ENCODE data around the gene RALGPS2.

Gene RALGPS2, protein sequence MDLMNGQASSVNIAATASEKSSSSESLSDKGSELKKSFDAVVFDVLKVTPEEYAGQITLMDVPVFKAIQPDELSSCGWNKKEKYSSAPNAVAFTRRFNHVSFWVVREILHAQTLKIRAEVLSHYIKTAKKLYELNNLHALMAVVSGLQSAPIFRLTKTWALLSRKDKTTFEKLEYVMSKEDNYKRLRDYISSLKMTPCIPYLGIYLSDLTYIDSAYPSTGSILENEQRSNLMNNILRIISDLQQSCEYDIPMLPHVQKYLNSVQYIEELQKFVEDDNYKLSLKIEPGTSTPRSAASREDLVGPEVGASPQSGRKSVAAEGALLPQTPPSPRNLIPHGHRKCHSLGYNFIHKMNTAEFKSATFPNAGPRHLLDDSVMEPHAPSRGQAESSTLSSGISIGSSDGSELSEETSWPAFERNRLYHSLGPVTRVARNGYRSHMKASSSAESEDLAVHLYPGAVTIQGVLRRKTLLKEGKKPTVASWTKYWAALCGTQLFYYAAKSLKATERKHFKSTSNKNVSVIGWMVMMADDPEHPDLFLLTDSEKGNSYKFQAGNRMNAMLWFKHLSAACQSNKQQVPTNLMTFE

DNA sequence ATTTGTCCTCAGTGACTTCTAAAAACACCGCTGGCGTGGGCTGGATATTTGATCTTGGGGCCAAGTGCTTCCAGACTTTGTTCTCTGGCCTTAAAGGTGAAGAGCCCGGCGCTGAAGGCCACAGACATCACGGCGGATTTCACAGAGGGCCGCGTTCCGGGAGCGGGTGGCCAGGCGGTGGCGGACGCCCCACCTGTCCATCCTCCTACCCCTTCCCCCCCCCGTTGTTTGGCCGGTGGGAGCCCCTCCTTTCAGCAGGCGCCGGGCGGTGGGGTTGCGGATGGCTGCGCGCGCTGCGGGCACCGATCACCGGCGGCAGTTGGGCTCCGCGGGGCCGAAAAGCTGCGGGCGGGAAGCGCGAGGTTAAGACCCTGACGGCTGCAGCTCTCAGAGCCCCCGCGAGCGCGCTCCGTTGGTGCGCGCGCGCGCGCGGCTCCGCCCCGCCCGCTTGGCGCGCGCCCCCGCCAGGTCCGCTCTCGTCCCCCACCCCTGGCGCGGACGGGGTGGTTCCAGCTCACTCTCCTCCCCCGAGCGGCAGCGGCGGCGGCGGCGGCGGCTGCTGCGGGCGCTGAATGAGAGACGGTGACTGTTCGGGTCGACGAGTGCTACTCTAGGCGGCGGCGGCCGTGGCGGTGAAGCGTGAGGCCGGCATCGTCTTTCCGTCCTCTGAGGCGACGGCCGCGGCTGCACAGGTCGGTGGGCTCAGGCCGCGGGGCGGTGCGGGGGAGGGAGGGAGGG is at the start of gene RALGPS2:
TSS of gene RALGPS2 (plus strand) at position 517 of the 738 bp plus-strand sequence. CDS start 51,521 bp downstream, outside the sequence.
- DNase-seq = no peak

DNA sequence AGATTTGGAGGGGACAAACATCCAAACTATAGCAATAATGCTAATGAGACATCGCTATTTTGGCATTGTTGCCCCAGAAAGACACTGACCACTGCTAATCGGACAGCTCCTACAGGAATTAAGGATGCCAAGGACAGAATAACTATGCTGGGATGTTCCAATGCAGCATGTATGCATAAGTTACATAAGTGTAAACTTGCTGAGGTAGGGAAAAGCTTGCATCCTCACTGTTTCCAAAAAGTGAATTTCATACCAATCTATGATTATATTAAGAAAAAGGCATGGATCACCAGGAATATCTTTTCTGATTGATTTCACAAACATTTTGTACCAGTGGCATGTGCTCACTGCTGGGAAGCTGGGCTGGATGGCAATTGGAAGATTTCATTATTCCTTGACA is 45.8 kb upstream of the RALGPS2 start:
- no peak for DNase-seq

DNA sequence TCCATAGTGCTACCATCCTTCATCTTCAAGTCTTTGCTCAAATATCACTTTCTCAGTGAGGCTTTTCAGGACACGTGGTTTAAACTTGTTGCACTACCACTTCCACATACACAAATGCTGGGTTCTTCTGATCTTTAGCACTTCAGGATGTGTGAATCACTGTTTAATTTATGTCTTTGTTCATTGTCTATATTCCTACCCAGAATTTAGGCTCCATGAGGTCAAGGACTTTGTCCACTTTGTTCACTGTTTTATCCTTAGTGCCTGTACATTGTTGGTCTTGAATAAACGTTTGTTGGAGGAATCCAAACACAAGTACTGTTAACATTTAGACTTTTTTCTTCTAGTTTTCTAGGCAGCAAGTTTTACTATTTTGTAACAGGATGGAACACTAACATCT is 42.6 kb upstream of the RALGPS2 start:
- DNase-seq = no peak

DNA sequence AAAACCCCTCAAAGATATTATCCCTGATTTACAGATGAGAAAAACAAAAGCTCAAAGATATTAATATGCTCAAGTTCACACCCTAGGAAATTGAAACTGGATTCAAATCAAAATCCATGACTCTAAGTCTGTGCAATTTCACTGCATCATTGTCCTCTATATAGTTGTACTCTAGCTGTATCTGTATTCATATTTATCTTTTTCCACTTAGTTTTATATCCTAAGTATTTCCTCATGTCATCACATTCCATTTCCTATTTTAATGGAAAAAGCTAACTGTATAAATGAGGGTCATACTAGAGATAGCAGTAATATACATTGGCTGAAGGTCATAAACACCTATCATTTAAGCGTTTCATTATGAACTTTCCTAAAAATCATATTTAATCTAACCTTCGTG is 42.2 kb upstream of the RALGPS2 start:
- no peak for DNase-seq

DNA sequence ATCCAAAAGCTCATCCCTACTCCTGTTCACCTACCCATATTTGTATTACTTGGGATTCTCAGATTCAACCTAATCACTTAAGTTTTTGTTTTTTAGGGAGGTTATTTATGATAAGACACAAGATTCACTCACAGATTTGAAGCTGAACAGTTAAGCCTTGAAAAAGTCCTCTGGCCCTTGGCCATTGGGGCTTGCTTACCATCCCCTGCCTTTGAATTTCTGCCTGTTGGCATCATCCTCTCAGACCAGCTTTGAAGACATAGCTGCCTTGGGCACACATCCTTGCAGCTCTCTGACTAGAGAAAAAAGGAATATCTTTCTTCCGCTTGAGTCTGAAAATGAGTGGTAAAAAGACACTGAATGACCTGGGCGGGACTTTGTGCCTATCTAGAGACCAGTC is 41.8 kb upstream of the RALGPS2 start:
- DNase-seq = no peak

DNA sequence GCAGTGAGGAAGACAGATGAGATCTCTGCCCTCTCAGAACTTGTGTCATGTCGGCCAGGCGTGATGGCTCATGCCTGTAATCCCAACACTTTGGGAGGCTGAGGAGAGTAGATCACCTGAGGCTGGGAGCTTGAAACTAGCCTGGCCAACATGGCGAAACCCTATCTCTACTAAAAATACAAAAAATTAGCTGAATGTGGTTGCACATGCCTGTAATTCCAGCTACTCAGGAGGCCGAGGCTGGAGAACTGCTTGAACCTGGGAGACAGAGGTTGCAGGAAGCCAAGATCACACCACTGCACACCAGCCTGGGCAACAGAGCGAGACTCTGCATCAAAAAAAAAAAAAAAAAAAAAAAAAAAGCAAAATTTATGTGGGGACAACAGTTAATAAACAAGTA is 40.9 kb upstream of the RALGPS2 start:
- no peak for DNase-seq

DNA sequence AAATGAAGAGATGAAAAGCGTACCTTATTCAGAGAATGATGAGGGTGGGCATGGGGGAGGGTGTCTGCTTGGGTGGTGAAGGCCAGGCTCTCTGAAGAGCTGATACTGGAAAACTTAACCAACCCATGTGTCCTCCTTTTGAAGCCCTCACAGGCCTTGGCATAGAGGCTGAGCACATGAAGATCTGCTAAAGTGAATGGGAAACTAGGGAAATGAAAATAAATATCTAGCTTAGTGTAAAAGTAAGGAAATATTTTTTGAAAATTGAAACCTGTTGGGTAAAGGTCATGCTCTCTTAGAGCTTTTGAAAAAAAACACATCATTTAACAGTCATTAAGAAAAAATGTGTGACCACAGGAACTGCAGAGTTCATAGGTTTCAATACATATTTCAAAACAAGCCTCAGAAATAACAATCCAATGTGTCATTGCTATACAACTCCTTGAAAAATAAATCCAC is 40.5 kb upstream of the RALGPS2 start:
- DNase-seq = no peak

DNA sequence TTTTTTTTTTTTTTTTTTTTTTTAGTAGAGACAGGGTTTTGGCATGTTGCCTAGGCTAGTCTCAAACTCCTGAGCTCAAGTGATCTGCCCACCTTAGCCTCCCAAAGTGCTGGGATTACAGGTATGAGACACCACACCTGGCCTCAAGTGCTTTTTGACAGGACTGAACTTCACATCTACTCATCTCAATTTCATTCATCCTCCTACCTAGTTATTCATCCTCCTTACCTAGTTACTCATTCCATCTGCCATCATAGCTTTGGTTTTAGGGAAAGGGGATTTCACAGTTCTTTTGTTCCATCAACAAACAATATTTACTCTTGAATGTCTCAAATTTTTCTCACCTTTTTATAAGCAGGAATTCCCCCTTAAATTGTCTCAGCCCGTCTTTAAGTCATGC is 38.6 kb upstream of the RALGPS2 start:
- no peak for DNase-seq

DNA sequence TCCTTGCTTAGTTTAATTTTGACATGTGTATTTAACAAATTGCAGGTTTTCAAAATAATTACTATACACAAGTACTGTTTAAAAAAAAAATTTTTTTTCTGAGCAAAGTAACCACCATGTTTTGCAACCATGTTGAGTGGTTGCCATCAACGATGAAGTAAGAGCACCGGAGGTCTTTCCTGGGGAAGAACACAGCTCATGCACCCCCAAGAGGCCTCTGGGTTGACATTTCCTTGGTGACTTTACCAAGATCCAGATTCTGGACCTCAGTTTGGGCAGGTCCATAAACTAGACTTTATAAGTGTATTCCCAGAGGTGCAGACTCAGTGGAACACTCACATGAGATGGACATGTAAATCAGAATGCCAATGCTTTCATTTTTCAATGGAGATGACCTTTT is 36.8 kb upstream of the RALGPS2 start:
- no peak for DNase-seq

DNA sequence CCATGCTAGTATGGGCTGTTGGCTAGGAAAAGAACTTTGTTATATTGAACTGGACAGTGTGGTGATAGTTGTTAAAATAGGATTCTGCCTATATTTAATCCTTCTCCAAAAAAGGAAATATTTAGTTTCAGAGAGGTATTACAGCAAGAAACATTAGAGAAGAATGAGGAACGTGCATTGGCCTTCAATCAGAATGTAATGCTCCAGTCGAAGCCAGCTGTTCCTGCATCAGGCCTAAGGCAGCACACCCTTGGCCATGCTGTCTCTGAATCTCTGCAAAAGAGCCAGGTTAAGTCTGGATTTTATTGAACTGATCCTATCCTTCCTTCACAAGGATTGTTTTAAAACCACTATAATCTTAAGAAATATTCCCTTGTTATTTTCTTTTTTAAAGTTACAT is 35.3 kb upstream of the RALGPS2 start:
- no peak for DNase-seq

DNA sequence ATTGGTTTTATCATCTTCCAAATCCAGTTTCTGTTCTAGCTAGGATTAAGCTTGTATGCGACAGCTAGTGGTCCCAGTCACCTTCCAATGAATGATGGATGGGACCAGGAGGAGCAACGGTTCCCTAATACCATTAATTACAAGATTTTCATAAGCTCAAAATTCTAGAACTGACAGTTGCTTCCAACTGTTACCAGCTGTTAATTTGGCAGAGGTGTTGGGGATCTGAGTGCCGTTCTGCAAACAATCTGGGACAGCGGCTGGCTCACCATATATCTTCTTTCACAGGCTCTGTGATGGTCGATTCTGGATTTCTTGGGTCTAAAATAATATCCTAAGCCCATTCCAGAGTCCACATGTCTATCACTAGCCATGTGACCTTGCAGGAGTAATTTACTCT is 34.5 kb upstream of the RALGPS2 start:
- no peak for DNase-seq

DNA sequence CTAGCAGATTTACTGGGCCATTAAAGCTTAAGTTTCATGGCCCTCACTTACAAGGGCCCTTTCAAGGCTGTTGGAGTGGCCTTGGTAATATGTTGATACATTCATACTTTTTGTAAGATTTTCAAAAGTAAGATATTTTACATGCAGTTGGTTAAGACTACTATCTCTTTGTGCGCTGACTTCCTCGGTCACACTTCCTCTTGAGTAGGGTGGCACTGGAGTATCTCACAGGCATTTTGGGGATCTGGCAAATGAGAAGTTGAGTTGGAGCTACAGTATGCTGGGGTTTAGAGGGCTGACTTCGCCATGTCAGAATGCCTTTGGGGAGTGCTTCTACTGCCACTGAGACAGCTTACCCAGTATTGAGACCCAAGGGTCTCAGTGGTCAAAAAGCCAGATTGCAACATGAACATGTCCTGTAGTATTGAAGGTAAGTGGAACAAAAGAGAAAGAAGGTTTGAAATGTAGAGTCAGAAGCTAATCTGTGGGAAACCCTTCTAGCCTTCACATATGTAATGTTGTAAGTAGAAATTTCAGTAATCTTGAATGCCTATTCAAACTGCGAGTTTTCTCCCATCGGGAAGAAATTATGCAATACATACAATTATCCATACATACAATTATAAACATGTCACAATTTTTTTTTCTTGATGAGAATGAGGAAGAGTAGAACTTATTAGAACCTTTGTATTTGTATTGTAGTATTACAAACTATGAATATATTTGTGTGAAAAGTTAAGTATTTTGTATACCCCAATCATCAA is 32.3 kb upstream of the RALGPS2 start:
- DNase-seq = no peak

DNA sequence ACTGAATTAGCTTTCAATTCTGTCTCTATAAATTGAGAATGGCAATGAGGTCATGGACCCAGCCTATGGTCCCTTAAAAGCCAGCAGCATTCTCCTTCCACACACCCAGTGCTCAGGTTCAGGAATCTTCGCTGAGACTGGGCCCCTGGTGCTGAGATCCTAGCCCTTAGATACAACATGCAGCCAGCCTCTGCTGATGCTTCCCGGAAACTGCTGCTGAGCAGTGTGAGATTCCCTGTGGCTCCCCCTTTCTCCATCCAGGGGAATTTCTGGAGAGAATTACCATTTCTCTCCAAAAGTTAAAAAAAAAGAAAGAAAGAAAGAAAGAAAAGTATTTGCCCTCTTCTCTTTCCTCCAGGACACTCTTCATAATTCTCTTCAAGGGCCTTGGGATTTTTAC is 31.7 kb upstream of the RALGPS2 start:
- no peak for DNase-seq

DNA sequence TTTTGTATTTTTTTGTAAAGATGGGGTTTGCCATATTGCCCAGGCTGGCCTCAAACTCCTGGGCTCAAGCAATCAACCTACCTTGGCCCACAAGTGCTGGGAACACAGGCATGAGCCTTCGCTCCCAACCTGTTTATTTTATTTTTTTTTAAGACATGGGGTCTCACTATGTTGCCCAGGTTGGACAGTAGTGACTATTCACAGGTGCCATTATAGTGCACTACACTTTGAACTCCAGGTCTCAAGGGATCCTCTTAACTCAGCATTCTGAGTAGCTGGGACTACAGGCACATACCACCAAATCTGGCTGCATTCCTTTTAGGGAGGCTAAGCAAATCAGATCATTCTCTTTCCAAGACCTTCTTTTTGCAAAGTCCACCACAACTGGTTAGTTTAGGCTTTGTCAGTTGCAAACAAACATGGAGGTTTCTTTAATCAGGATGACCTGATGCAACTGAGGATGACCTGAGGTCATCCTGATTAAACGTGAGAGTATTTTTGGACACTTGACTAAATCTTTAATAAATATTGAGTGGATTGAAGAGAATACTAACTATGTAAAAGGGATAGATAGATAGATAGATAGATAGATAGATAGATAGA is 30.0 kb upstream of the RALGPS2 start:
- DNase-seq = no peak

DNA sequence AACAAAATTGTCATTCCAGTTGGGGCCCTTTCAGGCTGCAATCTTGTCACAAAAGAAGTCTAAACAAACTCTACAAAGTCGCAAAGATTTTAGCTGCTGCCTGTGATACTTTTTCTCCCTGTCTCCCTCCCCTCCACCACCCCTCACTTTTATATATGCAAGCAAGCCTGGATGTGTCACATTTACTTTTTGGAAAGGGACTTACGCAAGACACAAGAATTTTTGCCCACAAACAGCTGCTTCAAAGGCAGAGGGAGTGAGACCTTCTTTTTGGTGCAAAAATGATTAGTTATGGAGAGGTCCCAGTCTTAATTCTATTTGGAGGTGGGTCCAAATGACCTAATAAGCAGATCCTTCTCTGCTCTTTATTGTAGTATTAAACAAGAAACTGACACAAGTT is 22.9 kb upstream of the RALGPS2 start:
- no peak for DNase-seq

DNA sequence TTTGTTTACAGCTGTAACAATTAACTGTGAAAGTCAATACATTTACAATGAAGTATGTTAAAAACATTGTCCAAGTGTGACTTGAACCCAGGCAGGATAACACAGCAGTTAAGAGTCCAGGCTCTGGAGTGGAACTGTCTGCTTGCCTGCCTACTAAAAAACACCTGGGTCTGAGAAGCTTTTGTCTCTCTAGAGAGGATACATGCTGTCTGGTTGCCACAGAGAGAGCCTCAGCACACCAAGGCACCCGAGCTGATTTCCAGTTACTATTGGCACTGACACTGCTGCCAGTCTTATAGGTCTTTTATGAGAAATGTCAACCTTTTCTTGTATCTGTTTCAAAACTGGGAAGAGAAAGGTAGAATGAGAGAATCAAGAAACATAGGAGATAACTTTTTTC is 20.2 kb upstream of the RALGPS2 start:
- DNase-seq = no peak

DNA sequence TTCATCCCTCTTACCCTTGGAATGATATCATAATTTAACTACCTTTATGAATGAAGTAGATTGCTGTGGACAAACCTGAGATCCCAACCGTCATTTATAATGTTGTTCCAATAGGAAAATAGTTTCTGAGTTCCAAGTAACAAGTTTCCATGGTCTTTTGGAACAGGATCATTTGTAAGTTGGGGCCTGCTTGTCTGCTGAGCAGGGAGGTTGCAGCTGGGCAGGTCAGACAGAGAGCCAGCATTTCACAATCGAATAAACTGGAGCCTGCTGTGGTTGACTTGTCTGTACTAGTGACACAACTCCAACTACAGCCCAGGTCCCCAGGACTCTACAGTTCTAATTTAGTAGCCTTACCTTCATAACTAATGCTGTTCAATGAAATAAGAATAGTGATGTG is 18.6 kb upstream of the RALGPS2 start:
- no peak for DNase-seq

DNA sequence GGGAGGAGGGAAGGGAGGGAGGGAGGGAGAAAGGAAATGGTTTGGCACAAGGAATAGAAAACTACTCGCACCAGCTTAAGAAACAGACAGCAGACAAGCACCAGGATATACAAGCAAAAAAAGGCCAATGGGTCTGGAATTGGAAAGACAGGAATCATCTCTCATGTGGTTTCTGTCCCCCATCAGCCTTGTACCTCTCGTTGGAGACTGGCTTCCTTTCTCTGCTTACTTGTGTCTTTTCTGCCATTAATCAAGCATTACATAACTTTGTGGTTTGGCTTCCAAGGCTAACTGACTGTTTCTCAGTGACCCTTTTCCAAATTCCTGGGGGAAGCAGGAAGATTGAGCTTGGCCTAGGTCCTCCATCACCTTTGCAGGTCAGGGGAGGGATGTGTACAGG is 11.8 kb upstream of the RALGPS2 start:
- DNase-seq = no peak

DNA sequence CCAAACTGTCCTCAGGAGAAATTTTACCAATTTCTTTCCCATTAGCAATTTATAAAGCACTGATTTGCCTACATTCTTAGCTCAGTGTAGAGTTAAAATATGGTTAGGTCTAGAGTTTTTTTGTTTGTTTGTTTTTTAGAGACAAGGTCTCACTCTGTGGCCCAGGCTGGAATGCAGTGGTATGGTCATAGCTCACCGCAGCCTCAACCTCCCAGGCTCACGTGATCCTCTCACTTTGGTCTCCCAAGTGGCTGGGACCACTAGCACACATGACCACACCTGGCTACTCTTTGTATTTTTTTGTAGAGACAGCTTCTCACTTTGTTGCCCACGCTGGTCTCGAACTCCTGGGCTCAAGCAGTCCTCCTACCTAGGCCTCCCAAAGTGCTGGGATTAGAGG is 10.6 kb upstream of the RALGPS2 start:
- no peak for DNase-seq

DNA sequence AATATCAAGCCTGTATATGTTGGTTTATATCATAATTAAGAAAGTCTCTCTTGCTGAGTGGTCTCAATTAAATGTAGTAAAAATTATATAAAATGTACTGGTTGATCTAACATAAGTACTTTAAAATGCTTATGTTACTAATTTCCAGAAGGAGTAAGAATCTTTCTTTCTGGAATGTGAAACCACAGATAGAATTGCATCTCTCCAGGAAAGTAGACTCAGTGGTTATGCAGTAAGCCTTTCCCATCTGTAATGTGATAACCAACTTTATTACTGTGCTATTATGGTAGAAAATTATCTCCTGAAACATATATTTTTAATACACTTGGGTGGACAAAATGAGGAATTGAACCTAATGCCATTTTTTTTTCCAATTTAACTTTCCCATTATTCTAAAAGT is 8.9 kb upstream of the RALGPS2 start:
- DNase-seq = no peak

DNA sequence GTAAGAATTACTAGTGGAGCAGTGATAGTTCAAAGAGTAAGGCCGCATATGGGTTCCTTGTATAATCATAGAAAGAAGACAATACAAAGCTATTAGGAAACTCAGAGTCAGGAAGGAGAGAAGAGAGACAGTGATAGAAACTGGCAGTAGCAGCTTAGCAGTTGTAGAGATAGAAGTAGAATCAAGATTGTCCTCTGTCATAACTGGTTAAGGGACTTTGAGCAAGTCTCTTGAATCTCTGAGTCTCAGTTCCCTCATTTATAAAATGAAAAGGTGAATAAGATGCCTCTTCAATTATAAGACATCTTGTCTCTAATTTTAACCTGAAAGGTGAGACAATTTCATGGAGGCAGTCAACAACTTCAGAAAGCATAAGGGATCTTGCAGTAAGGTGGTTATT is 6.5 kb upstream of the RALGPS2 start:
- no peak for DNase-seq

DNA sequence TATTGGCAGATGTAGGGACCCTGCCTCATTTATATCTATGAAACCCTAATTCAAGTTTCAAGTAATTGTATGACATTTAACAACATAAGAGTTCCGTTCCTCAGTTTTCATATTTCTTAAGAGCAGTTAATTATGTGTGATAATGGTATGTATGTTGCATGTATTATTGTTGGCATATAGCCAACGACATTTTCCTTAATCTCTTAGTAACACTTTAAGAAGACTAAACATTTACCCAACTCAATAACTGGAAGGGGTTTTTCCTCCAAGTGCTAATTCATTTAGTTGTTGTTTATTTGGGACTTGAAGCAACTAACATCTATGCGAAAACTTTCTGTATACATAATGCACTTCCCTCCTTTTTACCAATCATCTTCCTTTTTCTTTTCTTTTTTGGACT is 1.5 kb upstream of the RALGPS2 start:
- no peak for DNase-seq

DNA sequence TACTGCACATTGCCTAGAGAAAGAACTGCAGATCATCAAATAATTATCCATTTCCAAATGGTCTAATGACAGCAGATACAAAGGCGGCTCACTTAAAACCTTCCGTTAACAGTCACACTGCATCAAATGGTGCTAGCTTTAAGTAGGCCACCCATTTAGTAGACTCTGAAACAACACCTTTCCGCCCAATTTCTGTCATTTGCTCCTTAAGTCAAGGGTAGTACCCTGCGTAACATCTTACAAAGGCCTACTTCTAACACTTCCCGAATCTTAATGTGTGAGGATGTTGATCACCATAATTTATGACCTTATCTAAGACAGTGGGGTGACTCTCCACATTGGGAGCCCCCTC is 692 bp upstream of the RALGPS2 start:
- no peak for DNase-seq

Measured in KG1 (cell line).